ENCODE data around the gene P4HB.

Gene P4HB

GRCh38 chr17:81849457-81849856, 10.9 kb downstream of the P4HB start:
- CTCF ChIA-PET: no interaction called here
- TF ChIP-seq GLI2 (tag by site-specific recombination; IDR thresholded peaks at IDR 0.05; ENCODE audit: borderline replicate concordance, low read depth) (no peak), ZNF239 (tag by site-specific recombination; IDR thresholded peaks at IDR 0.05) (no peak), ZNF140 (tag by site-specific recombination; IDR thresholded peaks at IDR 0.05) (no peak)
- POLR2A ChIA-PET: no interaction called here
- H3K27ac ChIP-seq (ENCODE audit: extremely low read depth, low read depth, low read length): no peak overlapping the region
- H3K4me3 ChIP-seq (ENCODE audit: low read depth, low read length): no peak overlapping the region
- no peaks in the 10 kb centered on the region for H3K4me1 ChIP-seq (ENCODE audit: control insufficient read depth, insufficient read depth, low read length)
- H3K36me3 ChIP-seq (ENCODE audit: control insufficient read depth in 2 of 2, insufficient read depth in 1 of 2, low read length in 2 of 2): peaks cover 60 to 87% of the 10 kb centered on the region in 2 experiments
- no peaks in the 10 kb centered on the region for H3K9me3 ChIP-seq (ENCODE audit: control insufficient read depth, insufficient read depth, low read depth, low read length)

- no peak overlapping the region for H3K4me3 ChIP-seq (ENCODE audit: low read depth, low read length)
- ChIA-PET CTCF (interaction anchor here (1.3 to 1.8 kb wide), 2 partner anchors 14 to 111 kb away, joined by 3 to 4 read pairs; partner anchors contain the start of gene MCRIP1), POLR2A (interaction anchor here (0.6 kb wide), 1 partner anchor 144 kb away, joined by 3 read pairs; the partner anchor contains the start of gene MRPL12)
- H3K4me1 ChIP-seq (ENCODE audit: control insufficient read depth, insufficient read depth, low read length): no peaks in the 10 kb centered on the region
- no peak overlapping the region for H3K27ac ChIP-seq (ENCODE audit: extremely low read depth, low read depth, low read length)
- TF ChIP-seq ZNF140 (tag by site-specific recombination; IDR thresholded peaks at IDR 0.05): no peak
- TF ChIP-seq ZNF76 (tag by site-specific recombination; IDR thresholded peaks at IDR 0.05; ENCODE audit: borderline replicate concordance, low read depth): no peak
- H3K36me3 ChIP-seq (ENCODE audit: control insufficient read depth in 2 of 2, insufficient read depth in 1 of 2, low read length in 2 of 2): peaks cover 44 to 84% of the 10 kb centered on the region in 2 experiments
- H3K9me3 ChIP-seq (ENCODE audit: control insufficient read depth, insufficient read depth, low read depth, low read length): no peaks in the 10 kb centered on the region
Measured at GRCh38 chr17:81846743-81847689, 13.3 kb downstream of the P4HB start.

DNA sequence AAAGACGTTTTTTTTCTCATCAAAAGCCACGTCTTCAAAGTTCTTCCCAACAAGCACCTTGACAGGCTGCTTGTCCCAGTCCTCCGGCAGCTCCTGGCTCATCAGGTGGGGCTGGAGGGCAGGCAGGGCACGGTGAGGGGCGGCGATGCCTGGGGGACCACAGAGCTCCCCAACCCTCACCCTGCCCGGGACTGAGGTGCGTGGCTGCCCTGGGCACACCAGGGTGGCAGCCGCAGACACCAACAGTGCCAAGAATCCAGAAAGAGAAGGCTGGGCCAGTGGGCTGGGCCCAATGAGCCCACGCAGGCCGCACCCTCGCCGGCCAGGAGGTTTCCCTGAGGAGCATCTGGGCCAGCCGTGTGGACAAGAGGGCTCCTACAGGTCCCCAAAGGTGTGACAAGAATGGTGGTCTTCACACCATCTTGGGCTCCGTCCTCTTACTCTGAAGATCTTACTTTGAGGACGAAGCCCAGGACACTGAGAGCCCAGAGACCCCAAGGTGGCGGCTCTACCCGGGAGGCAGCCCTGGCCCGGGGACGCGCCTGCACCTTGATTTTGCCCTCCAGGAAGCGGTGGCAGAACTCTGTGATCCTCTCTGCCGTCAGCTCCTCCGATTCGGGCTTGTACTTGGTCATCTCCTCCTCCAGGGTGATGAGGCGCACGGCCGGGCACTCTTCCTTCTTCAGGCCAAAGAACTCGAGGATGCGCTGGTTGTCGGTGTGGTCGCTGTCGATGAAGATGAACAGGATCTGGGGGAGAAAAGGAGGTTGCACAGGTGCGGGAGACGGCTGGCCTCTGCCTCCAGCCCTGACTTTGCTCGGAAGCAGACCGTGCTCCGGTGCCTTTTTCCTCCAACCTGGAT, 14.2 kb downstream of the P4HB start:
- no peaks in the 10 kb centered on the region for H3K4me1 ChIP-seq (ENCODE audit: control insufficient read depth, insufficient read depth, low read length)
- CTCF ChIA-PET: interaction anchor here (1.8 kb wide), 1 partner anchor 110 kb away, joined by 4 read pairs; no protein-coding TSS in a partner anchor
- H3K27ac ChIP-seq (ENCODE audit: extremely low read depth, low read depth, low read length): no peak overlapping the region
- POLR2A ChIA-PET: interaction anchor here (0.6 to 1.0 kb wide), 2 partner anchors 13 to 143 kb away, joined by 3 read pairs; partner anchors contain the start of genes MCRIP1 and MRPL12
- no peaks in the 10 kb centered on the region for H3K9me3 ChIP-seq (ENCODE audit: control insufficient read depth, insufficient read depth, low read depth, low read length)
- H3K36me3 ChIP-seq (ENCODE audit: control insufficient read depth in 2 of 2, insufficient read depth in 1 of 2, low read length in 2 of 2): peaks cover 37 to 75% of the 10 kb centered on the region in 2 experiments
- H3K4me3 ChIP-seq (ENCODE audit: low read depth, low read length): no peak overlapping the region
- no peak for TF ChIP-seq ZXDB (tag by site-specific recombination; IDR thresholded peaks at IDR 0.05)
- TF ChIP-seq, protein P1, sequence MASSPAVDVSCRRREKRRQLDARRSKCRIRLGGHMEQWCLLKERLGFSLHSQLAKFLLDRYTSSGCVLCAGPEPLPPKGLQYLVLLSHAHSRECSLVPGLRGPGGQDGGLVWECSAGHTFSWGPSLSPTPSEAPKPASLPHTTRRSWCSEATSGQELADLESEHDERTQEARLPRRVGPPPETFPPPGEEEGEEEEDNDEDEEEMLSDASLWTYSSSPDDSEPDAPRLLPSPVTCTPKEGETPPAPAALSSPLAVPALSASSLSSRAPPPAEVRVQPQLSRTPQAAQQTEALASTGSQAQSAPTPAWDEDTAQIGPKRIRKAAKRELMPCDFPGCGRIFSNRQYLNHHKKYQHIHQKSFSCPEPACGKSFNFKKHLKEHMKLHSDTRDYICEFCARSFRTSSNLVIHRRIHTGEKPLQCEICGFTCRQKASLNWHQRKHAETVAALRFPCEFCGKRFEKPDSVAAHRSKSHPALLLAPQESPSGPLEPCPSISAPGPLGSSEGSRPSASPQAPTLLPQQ (tag by site-specific recombination; IDR thresholded peaks at IDR 0.05): no peak
- TF ChIP-seq, protein P2, sequence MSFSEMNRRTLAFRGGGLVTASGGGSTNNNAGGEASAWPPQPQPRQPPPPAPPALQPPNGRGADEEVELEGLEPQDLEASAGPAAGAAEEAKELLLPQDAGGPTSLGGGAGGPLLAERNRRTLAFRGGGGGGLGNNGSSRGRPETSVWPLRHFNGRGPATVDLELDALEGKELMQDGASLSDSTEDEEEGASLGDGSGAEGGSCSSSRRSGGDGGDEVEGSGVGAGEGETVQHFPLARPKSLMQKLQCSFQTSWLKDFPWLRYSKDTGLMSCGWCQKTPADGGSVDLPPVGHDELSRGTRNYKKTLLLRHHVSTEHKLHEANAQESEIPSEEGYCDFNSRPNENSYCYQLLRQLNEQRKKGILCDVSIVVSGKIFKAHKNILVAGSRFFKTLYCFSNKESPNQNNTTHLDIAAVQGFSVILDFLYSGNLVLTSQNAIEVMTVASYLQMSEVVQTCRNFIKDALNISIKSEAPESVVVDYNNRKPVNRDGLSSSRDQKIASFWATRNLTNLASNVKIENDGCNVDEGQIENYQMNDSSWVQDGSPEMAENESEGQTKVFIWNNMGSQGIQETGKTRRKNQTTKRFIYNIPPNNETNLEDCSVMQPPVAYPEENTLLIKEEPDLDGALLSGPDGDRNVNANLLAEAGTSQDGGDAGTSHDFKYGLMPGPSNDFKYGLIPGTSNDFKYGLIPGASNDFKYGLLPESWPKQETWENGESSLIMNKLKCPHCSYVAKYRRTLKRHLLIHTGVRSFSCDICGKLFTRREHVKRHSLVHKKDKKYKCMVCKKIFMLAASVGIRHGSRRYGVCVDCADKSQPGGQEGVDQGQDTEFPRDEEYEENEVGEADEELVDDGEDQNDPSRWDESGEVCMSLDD (tag by site-specific recombination; IDR thresholded peaks at IDR 0.05): no peak
- TF ChIP-seq MYNN (tag by site-specific recombination; IDR thresholded peaks at IDR 0.05; ENCODE audit: borderline replicate concordance): no peak
- TF ChIP-seq ZNF19 (tag by site-specific recombination; IDR thresholded peaks at IDR 0.05; ENCODE audit: low read depth): no peak
- TF ChIP-seq, protein P3, sequence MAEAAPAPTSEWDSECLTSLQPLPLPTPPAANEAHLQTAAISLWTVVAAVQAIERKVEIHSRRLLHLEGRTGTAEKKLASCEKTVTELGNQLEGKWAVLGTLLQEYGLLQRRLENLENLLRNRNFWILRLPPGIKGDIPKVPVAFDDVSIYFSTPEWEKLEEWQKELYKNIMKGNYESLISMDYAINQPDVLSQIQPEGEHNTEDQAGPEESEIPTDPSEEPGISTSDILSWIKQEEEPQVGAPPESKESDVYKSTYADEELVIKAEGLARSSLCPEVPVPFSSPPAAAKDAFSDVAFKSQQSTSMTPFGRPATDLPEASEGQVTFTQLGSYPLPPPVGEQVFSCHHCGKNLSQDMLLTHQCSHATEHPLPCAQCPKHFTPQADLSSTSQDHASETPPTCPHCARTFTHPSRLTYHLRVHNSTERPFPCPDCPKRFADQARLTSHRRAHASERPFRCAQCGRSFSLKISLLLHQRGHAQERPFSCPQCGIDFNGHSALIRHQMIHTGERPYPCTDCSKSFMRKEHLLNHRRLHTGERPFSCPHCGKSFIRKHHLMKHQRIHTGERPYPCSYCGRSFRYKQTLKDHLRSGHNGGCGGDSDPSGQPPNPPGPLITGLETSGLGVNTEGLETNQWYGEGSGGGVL (tag by site-specific recombination; IDR thresholded peaks at IDR 0.05): no peak
- TF ChIP-seq ZNF174 (tag by site-specific recombination; IDR thresholded peaks at IDR 0.05): no peak
- no peak for TF ChIP-seq BCL11B (tag by site-specific recombination; IDR thresholded peaks at IDR 0.05; ENCODE audit: low read depth)
- no peak for TF ChIP-seq YY1 (tag by site-specific recombination; IDR thresholded peaks at IDR 0.05)
- no peak for TF ChIP-seq KLF16 (tag by site-specific recombination; IDR thresholded peaks at IDR 0.05)
- no peak for TF ChIP-seq SP7 (tag by site-specific recombination; IDR thresholded peaks at IDR 0.05)
- TF ChIP-seq, protein P4, sequence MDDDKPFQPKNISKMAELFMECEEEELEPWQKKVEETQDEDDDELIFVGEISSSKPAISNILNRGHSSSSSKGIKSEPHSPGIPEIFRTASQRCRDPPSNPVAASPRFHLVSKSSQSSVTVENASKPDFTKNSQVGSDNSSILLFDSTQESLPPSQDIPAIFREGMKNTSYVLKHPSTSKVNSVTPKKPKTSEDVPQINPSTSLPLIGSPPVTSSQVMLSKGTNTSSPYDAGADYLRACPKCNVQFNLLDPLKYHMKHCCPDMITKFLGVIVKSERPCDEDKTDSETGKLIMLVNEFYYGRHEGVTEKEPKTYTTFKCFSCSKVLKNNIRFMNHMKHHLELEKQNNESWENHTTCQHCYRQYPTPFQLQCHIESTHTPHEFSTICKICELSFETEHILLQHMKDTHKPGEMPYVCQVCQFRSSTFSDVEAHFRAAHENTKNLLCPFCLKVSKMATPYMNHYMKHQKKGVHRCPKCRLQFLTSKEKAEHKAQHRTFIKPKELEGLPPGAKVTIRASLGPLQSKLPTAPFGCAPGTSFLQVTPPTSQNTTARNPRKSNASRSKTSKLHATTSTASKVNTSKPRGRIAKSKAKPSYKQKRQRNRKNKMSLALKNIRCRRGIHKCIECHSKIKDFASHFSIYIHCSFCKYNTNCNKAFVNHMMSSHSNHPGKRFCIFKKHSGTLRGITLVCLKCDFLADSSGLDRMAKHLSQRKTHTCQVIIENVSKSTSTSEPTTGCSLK (tag by site-specific recombination; IDR thresholded peaks at IDR 0.05): no peak
- TF ChIP-seq ZNF335 (tag by site-specific recombination; conservative IDR thresholded peaks at IDR 0.05): no peak
- no peak for TF ChIP-seq ZFHX2 (tag by site-specific recombination; conservative IDR thresholded peaks at IDR 0.05)
- TF ChIP-seq ZNF23 (tag by site-specific recombination; IDR thresholded peaks at IDR 0.05; ENCODE audit: borderline replicate concordance): no peak

Measured in HEK293 (cell line).